ENCODE measurements around the gene ZKSCAN1.

DNA sequence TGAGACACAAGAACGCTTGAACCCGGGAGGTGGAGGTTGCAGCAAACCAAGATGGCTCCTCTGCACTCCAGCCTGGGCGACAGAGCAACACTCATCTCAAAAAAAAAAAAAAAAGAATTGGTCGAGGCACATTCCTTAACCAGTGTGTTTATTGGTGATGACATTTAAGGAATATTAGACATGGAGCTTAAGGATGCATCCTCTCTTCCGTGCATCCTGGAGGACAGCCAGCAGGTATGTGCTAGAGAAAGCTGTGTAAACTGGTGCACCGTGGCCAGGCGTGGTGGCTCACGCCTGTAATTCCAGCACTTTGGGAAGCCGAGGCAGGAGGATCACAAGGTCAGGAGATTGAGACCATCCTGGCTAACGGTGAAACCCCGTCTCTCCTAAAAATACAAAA is 11.8 kb downstream of the ZKSCAN1 start:
- TF ChIP-seq, protein P1, sequence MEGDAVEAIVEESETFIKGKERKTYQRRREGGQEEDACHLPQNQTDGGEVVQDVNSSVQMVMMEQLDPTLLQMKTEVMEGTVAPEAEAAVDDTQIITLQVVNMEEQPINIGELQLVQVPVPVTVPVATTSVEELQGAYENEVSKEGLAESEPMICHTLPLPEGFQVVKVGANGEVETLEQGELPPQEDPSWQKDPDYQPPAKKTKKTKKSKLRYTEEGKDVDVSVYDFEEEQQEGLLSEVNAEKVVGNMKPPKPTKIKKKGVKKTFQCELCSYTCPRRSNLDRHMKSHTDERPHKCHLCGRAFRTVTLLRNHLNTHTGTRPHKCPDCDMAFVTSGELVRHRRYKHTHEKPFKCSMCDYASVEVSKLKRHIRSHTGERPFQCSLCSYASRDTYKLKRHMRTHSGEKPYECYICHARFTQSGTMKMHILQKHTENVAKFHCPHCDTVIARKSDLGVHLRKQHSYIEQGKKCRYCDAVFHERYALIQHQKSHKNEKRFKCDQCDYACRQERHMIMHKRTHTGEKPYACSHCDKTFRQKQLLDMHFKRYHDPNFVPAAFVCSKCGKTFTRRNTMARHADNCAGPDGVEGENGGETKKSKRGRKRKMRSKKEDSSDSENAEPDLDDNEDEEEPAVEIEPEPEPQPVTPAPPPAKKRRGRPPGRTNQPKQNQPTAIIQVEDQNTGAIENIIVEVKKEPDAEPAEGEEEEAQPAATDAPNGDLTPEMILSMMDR (IDR thresholded peaks at IDR 0.05) = no peak
- no peak for TF ChIP-seq POLR2A (IDR thresholded peaks at IDR 0.05)

Data from right lobe of liver (tissue), 4 donors.